ENCODE data around the gene CHRNG. TPM values are rescaled to one million over a fixed set of nuclear protein-coding genes. Genes with fewer than 3 reads are reported as not detected.

CHRNG gene
- total RNA-seq, 1 donor from 2014 or later, result not detected

GRCh38 chr2:232575404-232575746, 35.9 kb downstream of the CHRNG start:
- DNase-seq (ENCODE audit: low spot score), result no peak

GRCh38 chr2:232576995-232577394, 37.5 kb downstream of the CHRNG start:
- peak; percentile 12 for DNase-seq (ENCODE audit: low spot score)

DNA sequence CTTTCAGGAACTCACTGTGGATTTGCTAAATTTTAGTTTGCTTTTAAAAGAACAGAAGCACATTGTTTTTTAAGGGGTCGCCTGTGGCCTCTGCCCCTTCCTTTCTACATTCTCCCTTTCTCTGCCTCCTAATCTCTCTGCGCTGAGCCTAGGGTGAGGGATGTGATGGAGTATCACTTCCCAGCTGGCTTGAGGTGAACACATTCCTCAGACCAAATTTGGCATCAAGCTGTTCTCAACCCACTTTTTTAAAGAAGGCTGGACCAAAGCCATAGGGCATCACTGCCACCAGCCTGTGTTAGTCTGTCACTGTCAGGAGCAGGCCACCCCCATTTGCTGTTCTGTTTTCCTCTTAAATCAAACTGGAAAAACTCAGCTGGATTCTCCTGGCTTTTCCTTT, 38.3 kb downstream of the CHRNG start:
- DNase-seq (ENCODE audit: low spot score), result no peak

GRCh38 chr2:232578626-232579025, 39.1 kb downstream of the CHRNG start:
- DNase-seq (ENCODE audit: low spot score), result no peak

- DNase-seq (ENCODE audit: low spot score), result no peak
These were observed 41.1 kb downstream of the CHRNG start for GRCh38 chr2:232580648-232580981.

GRCh38 chr2:232581725-232582124, 42.2 kb downstream of the CHRNG start:
- DNase-seq (ENCODE audit: low spot score), result no peak

DNA sequence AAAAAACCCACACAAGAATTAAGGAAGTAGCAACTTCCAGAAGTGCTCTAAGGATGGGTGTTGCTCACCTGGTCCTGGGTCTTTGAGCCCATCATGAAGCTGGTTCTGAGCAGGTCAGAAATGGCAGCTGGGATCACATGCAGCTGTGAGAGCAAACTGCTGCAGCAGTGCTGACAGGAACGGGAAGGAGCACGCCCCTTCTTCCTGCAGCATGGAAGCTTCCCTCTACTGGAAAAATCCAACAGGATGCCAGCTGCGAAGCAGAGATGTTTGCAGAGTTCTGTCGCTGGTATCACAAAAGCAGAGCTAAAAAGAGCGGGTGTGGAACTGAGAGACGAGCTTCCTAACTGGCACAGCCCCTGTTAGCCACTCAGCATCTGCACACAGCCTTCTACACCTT, 44.7 kb downstream of the CHRNG start:
- no peak for DNase-seq (ENCODE audit: low spot score)

GRCh38 chr2:232586943-232587505, 47.5 kb downstream of the CHRNG start:
- DNase-seq (ENCODE audit: low spot score), result no peak

DNA sequence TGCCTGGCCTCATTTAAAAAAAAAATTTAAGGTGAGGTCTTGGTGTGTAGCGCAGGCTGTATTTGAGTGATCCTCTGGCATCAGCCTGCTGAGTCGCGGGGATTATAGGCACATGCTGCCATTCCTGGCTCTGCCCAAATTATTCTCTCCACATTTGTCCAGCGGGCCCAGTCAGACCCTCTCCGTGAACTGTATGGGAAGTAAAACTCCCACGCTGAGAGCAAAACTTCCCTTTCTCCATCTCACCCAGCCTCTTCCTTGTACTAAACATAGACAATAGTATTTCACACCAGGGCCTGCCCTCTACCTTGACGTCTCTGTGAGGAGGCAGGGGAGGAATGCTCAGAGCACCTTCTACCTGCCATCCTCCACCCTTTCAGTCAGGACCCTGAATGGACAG, 48.0 kb downstream of the CHRNG start:
- no peak for DNase-seq (ENCODE audit: low spot score)

- DNase-seq (ENCODE audit: low spot score), result no peak
These were observed 48.5 kb downstream of the CHRNG start for GRCh38 chr2:232588031-232588430.

- DNase-seq (ENCODE audit: low spot score), result peak; percentile 92
These were observed 49.4 kb downstream of the CHRNG start for GRCh38 chr2:232588680-232589585.

GRCh38 chr2:232592772-232593395, 53.4 kb downstream of the CHRNG start:
- peak; percentile 31 for DNase-seq (ENCODE audit: low spot score)

DNA sequence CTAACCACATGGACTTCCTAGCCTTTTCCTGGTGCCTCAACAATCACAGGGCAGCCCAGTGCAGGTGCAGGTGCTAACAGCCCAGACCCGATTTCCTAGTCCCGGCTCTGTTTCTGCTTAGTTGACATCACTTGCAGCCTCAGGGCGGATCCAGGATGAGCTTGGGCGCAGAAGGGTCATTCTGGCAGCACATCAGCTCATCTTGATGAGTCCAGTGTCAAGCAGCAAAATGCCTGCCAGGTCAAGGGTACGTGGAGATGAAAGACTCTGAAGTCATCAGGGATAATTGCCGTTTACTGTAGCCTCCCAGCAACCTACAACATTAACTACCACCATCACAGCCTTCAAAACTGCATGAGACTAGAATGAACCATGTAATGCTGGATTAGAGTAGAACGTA, 54.5 kb downstream of the CHRNG start:
- no peak for DNase-seq (ENCODE audit: low spot score)

Other genes with a start within 250 kb of the CHRNG start
- gene ALPP, start 160.9 kb upstream of the CHRNG start, total RNA-seq (ENCODE audit: insufficient read depth, low replicate concordance), result not detected
- not detected for gene ALPG, start 132.8 kb upstream of the CHRNG start, total RNA-seq (ENCODE audit: insufficient read depth, low replicate concordance)
- gene ALPI, start 83.5 kb upstream of the CHRNG start, total RNA-seq (ENCODE audit: insufficient read depth, low replicate concordance), result 2.9 TPM
- 3.9 TPM for gene ECEL1, start 51.9 kb upstream of the CHRNG start, total RNA-seq (ENCODE audit: insufficient read depth, low replicate concordance)
- not detected for gene PRSS56, start 19.3 kb upstream of the CHRNG start, total RNA-seq (ENCODE audit: insufficient read depth, low replicate concordance)
- 1.7 TPM for gene CHRND, start 13.5 kb upstream of the CHRNG start, total RNA-seq (ENCODE audit: insufficient read depth, low replicate concordance)
- gene TIGD1, start 10.9 kb downstream of the CHRNG start, total RNA-seq (ENCODE audit: insufficient read depth, low replicate concordance), result 1.7 TPM
- 25.8 TPM for gene EIF4E2, start 11.0 kb downstream of the CHRNG start, total RNA-seq (ENCODE audit: insufficient read depth, low replicate concordance)
- 1.2 TPM for gene EFHD1, start 93.9 kb downstream of the CHRNG start, total RNA-seq (ENCODE audit: insufficient read depth, low replicate concordance)
- gene GIGYF2, start 157.6 kb downstream of the CHRNG start, total RNA-seq (ENCODE audit: insufficient read depth, low replicate concordance), result 93.2 TPM
- gene KCNJ13, start 236.9 kb downstream of the CHRNG start, total RNA-seq (ENCODE audit: insufficient read depth, low replicate concordance), result 6.3 TPM